C4-2B (cell line): Measurements from ENCODE around the gene C11orf86.

Experiments
- ZFX ChIP-seq: fragments of 450-650 bp; IDR thresholded peaks from 2 replicates; pipeline ENCODE4 v1.6.1; 2017
- TF ChIP-seq, protein P1 (sequence below): fragments of 450-650 bp; conservative IDR thresholded peaks from 2 replicates; pipeline ENCODE4 v1.5.1; 2017; ENCODE audit warnings: mild to moderate bottlenecking

DNA sequence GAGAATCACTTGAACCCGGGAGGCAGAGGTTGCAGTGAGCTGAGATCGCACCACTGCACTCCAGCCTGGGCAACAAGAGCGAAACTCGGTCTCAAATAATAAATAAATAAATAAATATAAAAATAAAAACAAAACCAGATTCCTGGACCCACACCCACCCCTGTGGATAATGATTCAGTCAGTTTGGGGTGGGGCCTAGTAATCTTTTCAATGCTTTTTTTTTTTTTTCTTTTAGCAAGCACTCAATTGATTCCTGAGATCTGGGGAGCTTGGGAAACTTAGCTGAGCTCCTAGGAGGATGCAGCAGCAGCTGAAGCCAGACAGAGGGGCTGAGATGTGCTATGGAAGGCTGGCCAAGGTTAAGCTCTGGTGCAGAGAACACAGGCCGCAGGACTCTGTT is 12.3 kb upstream of the C11orf86 start:
- TF ChIP-seq, protein P1, sequence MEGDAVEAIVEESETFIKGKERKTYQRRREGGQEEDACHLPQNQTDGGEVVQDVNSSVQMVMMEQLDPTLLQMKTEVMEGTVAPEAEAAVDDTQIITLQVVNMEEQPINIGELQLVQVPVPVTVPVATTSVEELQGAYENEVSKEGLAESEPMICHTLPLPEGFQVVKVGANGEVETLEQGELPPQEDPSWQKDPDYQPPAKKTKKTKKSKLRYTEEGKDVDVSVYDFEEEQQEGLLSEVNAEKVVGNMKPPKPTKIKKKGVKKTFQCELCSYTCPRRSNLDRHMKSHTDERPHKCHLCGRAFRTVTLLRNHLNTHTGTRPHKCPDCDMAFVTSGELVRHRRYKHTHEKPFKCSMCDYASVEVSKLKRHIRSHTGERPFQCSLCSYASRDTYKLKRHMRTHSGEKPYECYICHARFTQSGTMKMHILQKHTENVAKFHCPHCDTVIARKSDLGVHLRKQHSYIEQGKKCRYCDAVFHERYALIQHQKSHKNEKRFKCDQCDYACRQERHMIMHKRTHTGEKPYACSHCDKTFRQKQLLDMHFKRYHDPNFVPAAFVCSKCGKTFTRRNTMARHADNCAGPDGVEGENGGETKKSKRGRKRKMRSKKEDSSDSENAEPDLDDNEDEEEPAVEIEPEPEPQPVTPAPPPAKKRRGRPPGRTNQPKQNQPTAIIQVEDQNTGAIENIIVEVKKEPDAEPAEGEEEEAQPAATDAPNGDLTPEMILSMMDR = no peak
- no peak for TF ChIP-seq ZFX
